H9 (cell line): ENCODE results near the gene PPP1R7. TPM values are rescaled to one million over a fixed set of nuclear protein-coding genes. Genes with fewer than 3 reads are reported as not detected.

ENCODE experiments used
- DNase-seq: peaks from one replicate; pipeline ENCODE4 v3.0.0-alpha.2; 2017
- H2AFZ ChIP-seq: one replicate; pipeline ENCODE4 v1.6.1; 2013; ENCODE audit warnings: mild to moderate bottlenecking, low read length, control low read depth, moderate library complexity
- H2AK5ac ChIP-seq: 2 replicates; pipeline ENCODE4 v1.6.1; 2013; ENCODE audit warnings: low read length, control low read depth, mixed read lengths; ENCODE audit not compliant: insufficient read length
- H2BK120ac ChIP-seq: one replicate; pipeline ENCODE4 v1.6.1; 2013; ENCODE audit warnings: low read depth, mild to moderate bottlenecking, low read length, control low read depth, inconsistent platforms; ENCODE audit not compliant: poor library complexity, severe bottlenecking
- H2BK12ac ChIP-seq: 2 replicates; pipeline ENCODE4 v1.6.1; 2013; ENCODE audit warnings: low read length, control low read depth, mixed read lengths, low read depth; ENCODE audit not compliant: insufficient read length
- H2BK15ac ChIP-seq: 2 replicates; pipeline ENCODE4 v1.6.1; 2013; ENCODE audit warnings: low read depth, low read length, control low read depth
- H2BK20ac ChIP-seq: one replicate; pipeline ENCODE4 v1.6.1; 2013; ENCODE audit warnings: low read depth, mild to moderate bottlenecking, low read length, control low read depth, inconsistent platforms; ENCODE audit not compliant: poor library complexity, severe bottlenecking
- H2BK5ac ChIP-seq: 2 replicates; pipeline ENCODE4 v1.6.1; 2013; ENCODE audit warnings: low read length, control low read depth, mixed read lengths; ENCODE audit not compliant: insufficient read length
- H3K14ac ChIP-seq: 2 replicates; pipeline ENCODE4 v1.6.1; 2013; ENCODE audit warnings: low read length, control low read depth; ENCODE audit not compliant: insufficient read depth
- H3K18ac ChIP-seq: 2 replicates; pipeline ENCODE4 v1.6.1; 2013; ENCODE audit warnings: low read depth, mild to moderate bottlenecking, mixed read lengths, low read length, control low read depth; ENCODE audit not compliant: insufficient read length
- H3K23ac ChIP-seq: 2 replicates; pipeline ENCODE4 v1.6.1; 2013; ENCODE audit warnings: low read length, control low read depth, mixed read lengths, low read depth; ENCODE audit not compliant: insufficient read length
- H3K23me2 ChIP-seq: 2 replicates; pipeline ENCODE4 v1.6.1; 2013; ENCODE audit warnings: low read depth, mild to moderate bottlenecking, mixed read lengths, low read length, control low read depth; ENCODE audit not compliant: insufficient read length, poor library complexity, severe bottlenecking
- H3K27ac ChIP-seq: 2 replicates; pipeline ENCODE4 v1.5.1; 2013; ENCODE audit warnings: low read length, control low read depth, mixed read lengths, low read depth; ENCODE audit not compliant: insufficient read length
- H3K27me3 ChIP-seq: 2 replicates; pipeline ENCODE4 v1.6.1; 2013; ENCODE audit warnings: low read length, control low read depth, inconsistent platforms; ENCODE audit not compliant: insufficient read depth
- H3K4ac ChIP-seq: 2 replicates; pipeline ENCODE4 v1.6.1; 2013; ENCODE audit warnings: low read depth, mild to moderate bottlenecking, control low read depth, inconsistent platforms, low read length, moderate library complexity
- H3K4me1 ChIP-seq: 2 replicates; pipeline ENCODE4 v1.6.1; 2013; ENCODE audit warnings: low read length, control low read depth, inconsistent platforms; ENCODE audit not compliant: insufficient read depth
- H3K4me2 ChIP-seq: 2 replicates; pipeline ENCODE4 v1.6.1; 2013; ENCODE audit warnings: low read length, control low read depth, mixed read lengths; ENCODE audit not compliant: insufficient read length, insufficient read depth
- H3K56ac ChIP-seq: 2 replicates; pipeline ENCODE4 v1.6.1; 2013; ENCODE audit warnings: low read depth, mild to moderate bottlenecking, mixed read lengths, low read length, control low read depth; ENCODE audit not compliant: insufficient read length
- H3K79me1 ChIP-seq: 2 replicates; pipeline ENCODE4 v1.6.1; 2013; ENCODE audit warnings: low read depth, mild to moderate bottlenecking, moderate library complexity, low read length, control low read depth, inconsistent platforms; ENCODE audit not compliant: insufficient read depth, poor library complexity, severe bottlenecking
- H3K79me2 ChIP-seq: 2 replicates; pipeline ENCODE4 v1.6.1; 2013; ENCODE audit warnings: low read length, control low read depth, inconsistent platforms; ENCODE audit not compliant: insufficient read depth
- H3K9ac ChIP-seq: 2 replicates; pipeline ENCODE4 v1.6.1; 2013; ENCODE audit warnings: low read length, control low read depth, mixed read lengths; ENCODE audit not compliant: insufficient read length; ENCODE audit errors: extremely low read depth
- H3K9me3 ChIP-seq: one replicate; pipeline ENCODE4 v1.6.1; 2013; ENCODE audit warnings: low read depth, low read length, inconsistent platforms; ENCODE audit not compliant: control insufficient read depth
- H3T11ph ChIP-seq: one replicate; pipeline ENCODE4 v1.6.1; 2013; ENCODE audit warnings: mild to moderate bottlenecking, low read length, control low read depth, inconsistent platforms
- H4K20me1 ChIP-seq: one replicate; pipeline ENCODE4 v1.6.1; 2013; ENCODE audit not compliant: control insufficient read depth, insufficient read length, insufficient read depth
- H4K5ac ChIP-seq: 2 replicates; pipeline ENCODE4 v1.6.1; 2013; ENCODE audit warnings: low read depth, mild to moderate bottlenecking, mixed read lengths, low read length, control low read depth; ENCODE audit not compliant: insufficient read length
- H4K8ac ChIP-seq: replicated peaks from 2 replicates; pipeline ENCODE4 v1.6.1; 2013; ENCODE audit warnings: low read length, control low read depth, mixed read lengths, low read depth; ENCODE audit not compliant: insufficient read length
- H4K91ac ChIP-seq: 2 replicates; pipeline ENCODE4 v1.6.1; 2013; ENCODE audit warnings: low read depth, mild to moderate bottlenecking, moderate library complexity, mixed read lengths, low read length, control low read depth; ENCODE audit not compliant: insufficient read length
- H3K27ac Mint-ChIP-seq, 3 experiments: 2 replicates in 2 of 3; 3 replicates in 1 of 3; pipeline ENCODE4 v1.8.0; 2020 to 2021; ENCODE audit warnings: mixed read lengths in 3 of 3, mild to moderate bottlenecking in 1 of 3, moderate library complexity in 1 of 3
- H3K27me3 Mint-ChIP-seq: 2 replicates; pipeline ENCODE4 v1.8.0; 2021; ENCODE audit warnings: low read depth, mild to moderate bottlenecking, moderate library complexity, mixed read lengths
- H3K36me3 Mint-ChIP-seq, 3 experiments: 2 replicates in 2 of 3; 3 replicates in 1 of 3; pipeline ENCODE4 v1.8.0; 2020 to 2021; ENCODE audit warnings: low read depth in 3 of 3, mixed read lengths in 3 of 3; ENCODE audit not compliant: insufficient read depth in 1 of 3
- H3K4me1 Mint-ChIP-seq, 2 experiments: 2 replicates each; pipeline ENCODE4 v1.8.0; 2020; ENCODE audit warnings: mixed read lengths in 2 of 2
- H3K4me3 Mint-ChIP-seq, 2 experiments: 2 replicates in 1 of 2; 3 replicates in 1 of 2; pipeline ENCODE4 v1.8.0; 2020 to 2021; ENCODE audit warnings: mild to moderate bottlenecking in 2 of 2, mixed read lengths in 2 of 2, moderate library complexity in 1 of 2
- H3K9me3 Mint-ChIP-seq, 2 experiments: 2 replicates in 1 of 2; 3 replicates in 1 of 2; pipeline ENCODE4 v1.8.0; 2020; ENCODE audit warnings: mild to moderate bottlenecking in 2 of 2, mixed read lengths in 2 of 2, moderate library complexity in 1 of 2
- WGBS: extraction: QIAGEN DNeasy Blood & Tissue Kit; methylation state at CpG from one replicate; pipeline ENCODE4 v1.1.7; 2013; ENCODE audit warnings: missing lambda C conversion rate, low lambda C conversion rate, mixed read lengths; ENCODE audit not compliant: insufficient read length; ENCODE audit errors: extremely low coverage; 5-methylcytosine and 5-hydroxymethylcytosine counted together
- total RNA-seq: library from RNA; stranded (reverse); gene quantifications from 2 replicates; pipeline ENCODE4 v1.2.1, GENCODE V29; 2021
- TF ChIP-seq, protein P1 (sequence below): fragments of 200-600 bp; sonication (generic); conservative IDR thresholded peaks from 3 replicates; pipeline ENCODE4 v1.8.0; 2021; ENCODE audit warnings: antibody characterized with exemption, mild to moderate bottlenecking

Gene PPP1R7
- total RNA-seq, 1 experiment from 2014 or later = 60.2 TPM

DNA sequence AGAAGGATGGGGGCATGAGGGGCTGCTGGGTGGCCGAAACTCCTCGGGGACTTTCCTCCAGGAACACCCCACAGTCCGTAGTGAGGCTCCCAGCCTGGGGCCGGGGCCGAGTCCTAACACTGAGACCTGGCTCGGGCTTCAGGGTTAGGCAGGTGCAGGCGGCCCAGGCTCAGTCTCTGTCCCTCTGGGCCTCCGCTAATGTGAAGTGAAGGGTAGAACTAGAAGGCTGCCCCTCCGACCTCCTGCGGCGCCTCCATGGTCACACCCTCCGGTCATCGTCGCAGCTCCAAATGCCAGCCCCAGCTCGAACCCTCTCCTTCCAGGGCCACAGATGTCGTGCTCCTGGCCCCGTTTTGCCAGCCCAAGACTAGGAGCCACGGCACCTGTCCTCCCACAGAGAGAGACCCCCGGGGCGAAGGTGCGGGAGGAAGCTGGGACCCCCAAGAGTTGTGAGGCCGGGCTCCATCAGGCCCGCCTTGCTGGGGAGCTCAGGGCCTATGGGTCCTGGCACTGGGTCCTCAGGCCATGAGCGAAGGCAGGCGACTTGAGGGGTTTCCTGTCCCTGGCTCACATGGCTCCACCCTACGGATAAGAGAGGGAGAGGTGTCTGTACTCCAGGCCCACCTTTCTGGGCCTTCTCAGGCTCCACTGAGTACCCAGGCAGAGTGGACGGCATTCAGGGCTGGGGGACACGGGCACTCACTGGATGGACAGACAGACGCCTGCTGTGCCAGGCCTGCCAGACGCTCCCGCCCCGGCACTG lies 39.0 kb downstream of the PPP1R7 start:
- H3K79me2 ChIP-seq = no peaks in the 10 kb centered on the region
- H4K5ac ChIP-seq = no peak overlapping the region
- H2BK5ac ChIP-seq = no peak overlapping the region
- TF ChIP-seq, protein P1, sequence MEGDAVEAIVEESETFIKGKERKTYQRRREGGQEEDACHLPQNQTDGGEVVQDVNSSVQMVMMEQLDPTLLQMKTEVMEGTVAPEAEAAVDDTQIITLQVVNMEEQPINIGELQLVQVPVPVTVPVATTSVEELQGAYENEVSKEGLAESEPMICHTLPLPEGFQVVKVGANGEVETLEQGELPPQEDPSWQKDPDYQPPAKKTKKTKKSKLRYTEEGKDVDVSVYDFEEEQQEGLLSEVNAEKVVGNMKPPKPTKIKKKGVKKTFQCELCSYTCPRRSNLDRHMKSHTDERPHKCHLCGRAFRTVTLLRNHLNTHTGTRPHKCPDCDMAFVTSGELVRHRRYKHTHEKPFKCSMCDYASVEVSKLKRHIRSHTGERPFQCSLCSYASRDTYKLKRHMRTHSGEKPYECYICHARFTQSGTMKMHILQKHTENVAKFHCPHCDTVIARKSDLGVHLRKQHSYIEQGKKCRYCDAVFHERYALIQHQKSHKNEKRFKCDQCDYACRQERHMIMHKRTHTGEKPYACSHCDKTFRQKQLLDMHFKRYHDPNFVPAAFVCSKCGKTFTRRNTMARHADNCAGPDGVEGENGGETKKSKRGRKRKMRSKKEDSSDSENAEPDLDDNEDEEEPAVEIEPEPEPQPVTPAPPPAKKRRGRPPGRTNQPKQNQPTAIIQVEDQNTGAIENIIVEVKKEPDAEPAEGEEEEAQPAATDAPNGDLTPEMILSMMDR = no peak
- Mint-ChIP-seq H3K4me3 (no peak overlapping the region), H3K27me3 (no peaks in the 10 kb centered on the region; the same call in 1 of the 2 replicates), H3K9me3 (no peaks in the 10 kb centered on the region), H3K4me1 (peaks cover 8 to 13% of the 10 kb centered on the region in 2 experiments), H3K27ac (no peak overlapping the region; a peak in 1 of 7 replicates), H3K36me3 (no peaks in the 10 kb centered on the region)
- H3T11ph ChIP-seq = no peak overlapping the region
- H4K91ac ChIP-seq = no peak overlapping the region
- H3K18ac ChIP-seq = no peak overlapping the region
- WGBS = no CpG with 5 or more reads among the region's 32 CpGs
- H3K4me2 ChIP-seq = no peak overlapping the region
- no peak overlapping the region for H2BK15ac ChIP-seq
- H3K23me2 ChIP-seq = no peaks in the 10 kb centered on the region
- H3K23ac ChIP-seq = no peak overlapping the region
- no peaks in the 10 kb centered on the region for H3K9me3 ChIP-seq
- H3K27ac ChIP-seq = no peak overlapping the region
- no peak overlapping the region for H3K56ac ChIP-seq
- no peak overlapping the region for H2AFZ ChIP-seq
- H3K9ac ChIP-seq = no peak overlapping the region
- no peak overlapping the region for H2AK5ac ChIP-seq
- no peak overlapping the region for H4K8ac ChIP-seq
- H3K4ac ChIP-seq = no peak overlapping the region
- no peaks in the 10 kb centered on the region for H4K20me1 ChIP-seq
- no peak overlapping the region for H2BK12ac ChIP-seq
- no peak for DNase-seq
- H2BK120ac ChIP-seq = no peak overlapping the region
- no peak overlapping the region for H3K14ac ChIP-seq
- no peaks in the 10 kb centered on the region for H3K4me1 ChIP-seq
- H3K27me3 ChIP-seq = no peaks in the 10 kb centered on the region
- no peak overlapping the region for H2BK20ac ChIP-seq
- H3K79me1 ChIP-seq = no peaks in the 10 kb centered on the region
